H1 (cell line): ENCODE data around the gene OASL. TPM values are rescaled to one million over a fixed set of nuclear protein-coding genes. Genes with fewer than 3 reads are reported as not detected.

Source experiments
- CTCF ChIA-PET: fragments of 300-600 bp; sonication (Branson Sonifier 250); formaldehyde crosslinking; loops from one replicate; lab custom pipeline; 2021; ENCODE audit not compliant: partially characterized antibody; lab: Charles Lee
- POLR2A ChIA-PET: fragments of 300-600 bp; sonication (Branson Sonifier 250); formaldehyde crosslinking; loops from one replicate; lab custom pipeline; 2021; ENCODE audit warnings: inconsistent platforms; ENCODE audit not compliant: partially characterized antibody; lab: Charles Lee
- DNase-seq, 2 experiments: peaks; one replicate each; pipeline versions ENCODE4 v3.0.0 to v3.0.0-alpha.2; 2010 to 2022; ENCODE audit warnings: low spot score in 2 of 2, low read depth in 1 of 2, mixed read lengths in 1 of 2
- FAIRE-seq: peaks from 2 replicates; lab custom pipeline; 2011; peaks lifted over from hg19 to GRCh38; lab: Jason Lieb, UNC
- H2AFZ ChIP-seq: 2 replicates; pipeline ENCODE4 v1.8.1; 2012; ENCODE audit warnings: low read length, inconsistent platforms
- H2AK5ac ChIP-seq: 2 replicates; pipeline ENCODE4 v1.6.1; 2013; ENCODE audit warnings: low read depth, low read length
- H2BK120ac ChIP-seq: replicated peaks from 2 replicates; pipeline ENCODE3; 2013; ENCODE audit warnings: low read depth, low read length, inconsistent platforms
- H2BK12ac ChIP-seq: 2 replicates; pipeline ENCODE4 v1.6.1; 2013; ENCODE audit warnings: low read depth, low read length
- H2BK15ac ChIP-seq: 2 replicates; pipeline ENCODE4 v1.6.1; 2013; ENCODE audit warnings: low read length
- H2BK20ac ChIP-seq: 2 replicates; pipeline ENCODE4 v1.6.1; 2013; ENCODE audit warnings: low read length
- H2BK5ac ChIP-seq: 2 replicates; pipeline ENCODE4 v1.6.1; 2013; ENCODE audit warnings: low read depth, low read length
- H3K14ac ChIP-seq: 2 replicates; pipeline ENCODE4 v1.6.1; 2013; ENCODE audit warnings: inconsistent platforms; ENCODE audit not compliant: insufficient read length
- H3K18ac ChIP-seq: 2 replicates; pipeline ENCODE4 v1.6.1; 2013; ENCODE audit warnings: low read length; ENCODE audit errors: extremely low read depth
- H3K23ac ChIP-seq: 2 replicates; pipeline ENCODE4 v1.6.1; 2013; ENCODE audit warnings: inconsistent platforms; ENCODE audit not compliant: insufficient read length
- H3K23me2 ChIP-seq: 2 replicates; pipeline ENCODE4 v1.6.1; 2013; ENCODE audit warnings: low read depth, low read length
- H3K27ac ChIP-seq: 2 replicates; pipeline ENCODE4 v1.6.1; 2011; ENCODE audit warnings: low read depth, low read length, inconsistent platforms
- H3K27me3 ChIP-seq, 4 experiments: replicated peaks in 1 of 4; 1 replicate in 1 of 4; 2 replicates in 3 of 4; pipeline versions ENCODE4 v1.6.1 to v1.8.1; 2011 to 2013; ENCODE audit warnings: low read length in 3 of 4, mild to moderate bottlenecking in 3 of 4, inconsistent platforms in 2 of 4, mixed read lengths in 2 of 4, moderate library complexity in 1 of 4; ENCODE audit not compliant: control insufficient read depth in 3 of 4, insufficient read depth in 3 of 4; ENCODE audit errors: extremely low read depth in 1 of 4
- H3K36me3 ChIP-seq, 4 experiments: 2 replicates each; pipeline versions ENCODE4 v1.6.1 to v1.8.1; 2011 to 2013; ENCODE audit warnings: mild to moderate bottlenecking in 4 of 4, low read length in 3 of 4, moderate library complexity in 2 of 4, control low read depth in 1 of 4, inconsistent platforms in 1 of 4; ENCODE audit not compliant: insufficient read depth in 4 of 4, control insufficient read depth in 2 of 4
- H3K4ac ChIP-seq: replicated peaks from 2 replicates; pipeline ENCODE3; 2013; ENCODE audit warnings: low read length, low read depth, mixed read lengths, inconsistent platforms; ENCODE audit not compliant: insufficient read length
- H3K4me1 ChIP-seq, 4 experiments: replicated peaks in 1 of 4; 1 replicate in 1 of 4; 2 replicates in 3 of 4; pipeline versions ENCODE4 v1.6.1 to v1.8.1; 2011 to 2013; ENCODE audit warnings: low read length in 3 of 4, inconsistent platforms in 2 of 4, mixed read lengths in 1 of 4; ENCODE audit not compliant: insufficient read depth in 4 of 4, control insufficient read depth in 3 of 4
- H3K4me2 ChIP-seq, 2 experiments: 2 replicates each; pipeline versions ENCODE4 v1.6.1 to v1.8.1; 2011 to 2013; ENCODE audit warnings: low read depth in 2 of 2, low read length in 2 of 2, control low read depth in 1 of 2, inconsistent platforms in 1 of 2, mild to moderate bottlenecking in 1 of 2; ENCODE audit not compliant: insufficient read depth in 1 of 2
- H3K4me3 ChIP-seq, 4 experiments: fragments of 200-600, 300-600 bp in 1 of 4; sonication (generic), shearing (Covaris generic), sonication (Bioruptor Twin) in 1 of 4; 2 replicates each; pipeline versions ENCODE4 v1.5.1 to v1.8.1; 2011 to 2016; ENCODE audit warnings: low read length in 4 of 4, low read depth in 3 of 4, control low read depth in 2 of 4, inconsistent platforms in 2 of 4, mild to moderate bottlenecking in 2 of 4, mixed read lengths in 1 of 4, moderate library complexity in 1 of 4; ENCODE audit not compliant: insufficient read depth in 2 of 4; ENCODE audit errors: extremely low read depth in 1 of 4
- H3K56ac ChIP-seq: replicated peaks from 2 replicates; pipeline ENCODE3; 2013; ENCODE audit warnings: low read depth, mild to moderate bottlenecking, mixed read lengths, low read length, inconsistent platforms; ENCODE audit not compliant: insufficient read length
- H3K79me1 ChIP-seq: 2 replicates; pipeline ENCODE4 v1.6.1; 2013; ENCODE audit warnings: low read depth, low read length, control low read depth
- H3K79me2 ChIP-seq, 2 experiments: 2 replicates each; pipeline versions ENCODE4 v1.6.1 to v1.8.1; 2012 to 2013; ENCODE audit warnings: low read length in 2 of 2, mild to moderate bottlenecking in 2 of 2, inconsistent platforms in 1 of 2; ENCODE audit not compliant: insufficient read depth in 2 of 2, control insufficient read depth in 1 of 2
- H3K9ac ChIP-seq, 4 experiments: replicated peaks in 1 of 4; 1 replicate in 1 of 4; 2 replicates in 3 of 4; pipeline versions ENCODE4 v1.6.1 to v1.8.1; 2011 to 2013; ENCODE audit warnings: low read depth in 3 of 4, low read length in 3 of 4, control low read depth in 2 of 4, mild to moderate bottlenecking in 2 of 4, moderate library complexity in 2 of 4, inconsistent platforms in 1 of 4; ENCODE audit errors: extremely low read depth in 1 of 4
- H3K9me3 ChIP-seq, 2 experiments: 2 replicates each; pipeline versions ENCODE4 v1.6.1 to v1.8.1; 2012 to 2013; ENCODE audit warnings: mild to moderate bottlenecking in 2 of 2, moderate library complexity in 2 of 2, control low read depth in 1 of 2, inconsistent platforms in 1 of 2, low read depth in 1 of 2, low read length in 1 of 2, mixed read lengths in 1 of 2; ENCODE audit not compliant: insufficient read depth in 2 of 2
- H4K20me1 ChIP-seq, 2 experiments: replicated peaks in 1 of 2; 2 replicates each; pipeline versions ENCODE3 to v1.8.1; 2011 to 2013; ENCODE audit warnings: inconsistent platforms in 2 of 2, low read length in 2 of 2, mild to moderate bottlenecking in 1 of 2; ENCODE audit not compliant: insufficient read depth in 2 of 2, control insufficient read depth in 1 of 2
- H4K5ac ChIP-seq: 2 replicates; pipeline ENCODE4 v1.6.1; 2013; ENCODE audit warnings: low read length, low read depth, mixed read lengths, inconsistent platforms; ENCODE audit not compliant: insufficient read length
- H4K8ac ChIP-seq: 2 replicates; pipeline ENCODE4 v1.8.0; 2013; ENCODE audit warnings: mild to moderate bottlenecking, moderate library complexity, low read length, inconsistent platforms; ENCODE audit not compliant: insufficient read depth; ENCODE audit errors: extremely low read depth
- H4K91ac ChIP-seq: replicated peaks from 2 replicates; pipeline ENCODE3; 2013; ENCODE audit warnings: low read length, mixed read lengths, inconsistent platforms; ENCODE audit not compliant: insufficient read length
- BRCA1 ChIP-seq: IDR thresholded peaks from 2 replicates; pipeline ENCODE4 v1.6.1; 2012; ENCODE audit warnings: low read depth, low read length, improper control_type of control experiment
- WGBS, 2 experiments: shearing (Covaris generic) in 1 of 2; methylation state at CpG; one replicate each; pipeline versions ENCODE4 v1.1.6 to v1.1.7; 2013 to 2015; ENCODE audit warnings: low lambda C conversion rate in 2 of 2, mixed read lengths in 2 of 2, inconsistent platforms in 1 of 2, low coverage in 1 of 2, missing lambda C conversion rate in 1 of 2; ENCODE audit not compliant: insufficient replicate concordance in 2 of 2, insufficient coverage in 1 of 2, insufficient read length in 1 of 2; ENCODE audit errors: extremely low coverage in 1 of 2, missing lambda C conversion rate in 1 of 2; 5-methylcytosine and 5-hydroxymethylcytosine counted together
- polyA plus RNA-seq, 7 experiments: library from polyadenylated mRNA; depleted of rRNA in 3 of 7; stranded (reverse) in 5 of 7; unstranded in 2 of 7; fragments of >200 nt in 5 of 7; fragments of 200-250 nt in 2 of 7; gene quantifications; 1 replicate in 5 of 7; 2 replicates in 1 of 7; 4 replicates in 1 of 7; pipeline versions ENCODE4 v1.2.1 to v1.2.3, GENCODE V29; 2011 to 2013; ENCODE audit warnings: missing spikeins in 2 of 7, mixed read lengths in 2 of 7
- total RNA-seq: library from RNA; stranded (reverse); fragmentation: NEBNext Ultra II Directional; extraction: Animal tissue kit (Norgen Biotek cat#: 25700); gene quantifications from 2 replicates; pipeline ENCODE4 v1.2.1, GENCODE V29; 2021

The OASL gene
- total and polyA plus RNA-seq, 2 of the 8 experiments (the other 6 are each of a cell fraction or from before 2014, with no cell fraction given): not detected

DNA sequence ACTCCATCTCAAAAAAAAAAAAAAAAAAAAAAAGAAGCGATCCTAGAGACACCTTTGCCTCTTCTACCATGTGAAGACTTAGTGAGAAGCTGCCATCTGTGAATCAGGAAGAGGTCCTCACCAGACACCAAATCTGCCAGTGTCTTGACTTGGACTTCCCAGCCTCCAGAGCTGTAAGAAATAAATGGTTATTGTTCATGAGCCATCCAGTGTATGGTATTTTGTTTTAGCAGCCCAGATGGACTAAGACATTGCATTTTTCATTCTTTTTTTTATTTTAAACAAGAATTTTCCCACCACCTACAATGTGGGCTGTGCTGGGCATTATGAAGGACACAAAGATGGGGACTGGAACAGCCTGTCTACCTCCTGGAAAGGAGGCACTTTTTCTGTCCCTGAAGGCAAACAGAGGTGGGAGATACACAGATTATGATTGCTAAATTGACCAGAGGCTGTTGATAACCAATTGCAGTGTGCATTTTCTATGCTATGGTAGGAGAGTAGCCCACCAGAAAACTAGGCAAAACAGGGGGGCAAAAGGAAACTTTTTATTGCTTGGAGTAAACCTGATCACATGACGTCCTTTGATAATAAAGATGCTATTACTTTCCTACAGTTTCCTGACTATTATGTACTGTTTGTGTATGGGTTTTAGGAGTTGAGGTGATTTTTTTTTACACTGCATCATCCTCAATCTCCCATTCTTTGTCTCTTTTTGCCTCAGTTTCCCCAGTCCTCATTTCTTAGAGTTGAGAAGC is 20.0 kb downstream of the OASL start:
- Histone ChIP-seq H3K14ac (no peak overlapping the region), H2BK20ac (no peak overlapping the region), H4K5ac (no peak overlapping the region), H2BK5ac (no peak overlapping the region), H3K4me2 (no peak overlapping the region), H4K20me1 (no peaks in the 10 kb centered on the region), H2BK120ac (no peak overlapping the region), H3K9ac (no peak overlapping the region), H3K79me2 (peaks cover 0 to 13% of the 10 kb centered on the region in 2 experiments; a peak in 3 of 4 replicates), H3K18ac (no peak overlapping the region), H2AK5ac (no peak overlapping the region), H2BK12ac (no peak overlapping the region), H2AFZ (no peak overlapping the region), H2BK15ac (no peak overlapping the region), H3K9me3 (no peaks in the 10 kb centered on the region), H3K4ac (no peak overlapping the region), H3K79me1 (no peaks in the 10 kb centered on the region; the same call in none of the 2 replicates), H4K8ac (no peak overlapping the region), H4K91ac (no peak overlapping the region), H3K56ac (no peak overlapping the region), H3K4me3 (no peak overlapping the region), H3K23me2 (peaks cover 3% of the 10 kb centered on the region; the same call in 1 of the 2 replicates), H3K23ac (no peak overlapping the region), H3K36me3 (no peaks in the 10 kb centered on the region), H3K27me3 (no peaks in the 10 kb centered on the region), H3K4me1 (peaks cover 0 to 4% (median 3%) of the 10 kb centered on the region in 4 experiments; a peak in 5 of 7 replicates), H3K27ac (no peak overlapping the region)
- CTCF ChIA-PET: interaction anchor here (0.6 to 3.5 kb wide), 9 partner anchors 8 to 391 kb away, joined by 3 to 18 read pairs (median 4); no protein-coding TSS in a partner anchor
- DNase-seq: no peak
- FAIRE-seq: no peak
- whole genome bisulfite sequencing, 2 experiments: 67% methylated on average over 1 of the region's 2 CpGs; no CpG with 5 or more reads in 1 of the 2 experiments
- POLR2A ChIA-PET: interaction anchor here (0.6 to 0.7 kb wide), 4 partner anchors 16 to 965 kb away, joined by 3 read pairs; no protein-coding TSS in a partner anchor
- TF ChIP-seq BRCA1: no peak
